HepG2 (cell line): ENCODE measurements around the gene STUB1. TPM values are rescaled to one million over a fixed set of nuclear protein-coding genes. Genes with fewer than 3 reads are reported as not detected.

Experiments used
- AGO1 ChIP-seq: fragments of 200-400 bp; formaldehyde crosslinking; IDR thresholded peaks from 2 replicates; pipeline ENCODE4 v1.6.1; 2017; ENCODE audit warnings: mild to moderate bottlenecking, low read depth, low read length, moderate library complexity; ENCODE audit not compliant: poor library complexity, severe bottlenecking
- CERS6 ChIP-seq: sonication (generic); formaldehyde crosslinking; IDR thresholded peaks from 2 replicates; pipeline ENCODE4 v1.5.0; 2020; ENCODE audit warnings: missing genetic modification reagents
- FLYWCH1 ChIP-seq: sonication (generic); formaldehyde crosslinking; IDR thresholded peaks from 2 replicates; pipeline ENCODE4 v1.8.1; 2023; ENCODE audit warnings: mild to moderate bottlenecking, missing genetic modification reagents
- HBP1 ChIP-seq: IDR thresholded peaks from 2 replicates; pipeline ENCODE4 v1.6.1; 2016; ENCODE audit warnings: low read depth, control low read depth
- HDAC1 ChIP-seq: sonication (generic); formaldehyde crosslinking; IDR thresholded peaks from 2 replicates; pipeline ENCODE4 v1.5.1; 2020; ENCODE audit warnings: mild to moderate bottlenecking, missing genetic modification reagents
- KIAA2018 ChIP-seq: sonication (generic); formaldehyde crosslinking; IDR thresholded peaks from 2 replicates; pipeline ENCODE4 v1.5.0; 2020; ENCODE audit warnings: mild to moderate bottlenecking, missing genetic modification reagents, borderline replicate concordance
- KMT2B ChIP-seq: IDR thresholded peaks from 2 replicates; pipeline ENCODE4 v1.6.1; 2016; ENCODE audit warnings: missing genetic modification reagents, missing compliant biosample characterization
- MBD4 ChIP-seq: IDR thresholded peaks from 2 replicates; pipeline ENCODE4 v1.6.1; 2012; ENCODE audit warnings: low read length, inconsistent platforms, borderline replicate concordance
- NFATC3 ChIP-seq: sonication (generic); formaldehyde crosslinking; IDR thresholded peaks from 2 replicates; pipeline ENCODE4 v1.5.1; 2020; ENCODE audit warnings: mild to moderate bottlenecking, missing genetic modification reagents
- NR2F6 ChIP-seq, 2 experiments: IDR thresholded peaks; 2 replicates each; pipeline ENCODE4 v1.6.1; 2016; ENCODE audit warnings: antibody characterized with exemption in 1 of 2, mild to moderate bottlenecking in 1 of 2
- POLR2A ChIP-seq, 2 experiments: IDR thresholded peaks; 2 replicates each; pipeline ENCODE4 v1.6.1; 2011; ENCODE audit warnings: low read depth in 2 of 2, low read length in 2 of 2, mild to moderate bottlenecking in 1 of 2, moderate library complexity in 1 of 2; ENCODE audit not compliant: insufficient read depth in 1 of 2
- RBM22 ChIP-seq: fragments of 200-400 bp; formaldehyde crosslinking; optimal IDR thresholded peaks from 2 replicates; pipeline ENCODE3; 2017; ENCODE audit warnings: mild to moderate bottlenecking, low read length, moderate library complexity
- RCOR2 ChIP-seq: IDR thresholded peaks from 2 replicates; pipeline ENCODE4 v1.6.1; 2016; ENCODE audit warnings: missing biosample characterization, missing genetic modification reagents
- SMARCC2 ChIP-seq: fragments of 450-650 bp; IDR thresholded peaks from 2 replicates; pipeline ENCODE4 v1.6.1; 2017; ENCODE audit warnings: antibody characterized with exemption, mild to moderate bottlenecking
- TBX2 ChIP-seq: sonication (generic); formaldehyde crosslinking; IDR thresholded peaks from 2 replicates; pipeline ENCODE4 v1.5.0; 2020; ENCODE audit warnings: missing genetic modification reagents, mild to moderate bottlenecking, borderline replicate concordance
- TRIM24 ChIP-seq: sonication (generic); formaldehyde crosslinking; IDR thresholded peaks from 2 replicates; pipeline ENCODE4 v1.8.0; 2022; ENCODE audit warnings: mild to moderate bottlenecking, missing genetic modification reagents
- ZNF20 ChIP-seq: sonication (generic); formaldehyde crosslinking; IDR thresholded peaks from 2 replicates; pipeline ENCODE4 v1.4.0; 2020; ENCODE audit warnings: mild to moderate bottlenecking, moderate library complexity, missing genetic modification reagents
- ZNF224 ChIP-seq: sonication (generic); formaldehyde crosslinking; IDR thresholded peaks from 2 replicates; pipeline ENCODE4 v1.5.0; 2020; ENCODE audit warnings: mild to moderate bottlenecking, missing genetic modification reagents
- ZNF350 ChIP-seq: sonication (generic); formaldehyde crosslinking; IDR thresholded peaks from 2 replicates; pipeline ENCODE4 v1.4.0; 2020; ENCODE audit warnings: mild to moderate bottlenecking, low read depth, missing genetic modification reagents, borderline replicate concordance
- ZNF616 ChIP-seq: sonication (generic); formaldehyde crosslinking; IDR thresholded peaks from 2 replicates; pipeline ENCODE4 v1.5.0; 2020; ENCODE audit warnings: low read depth, mild to moderate bottlenecking, missing genetic modification reagents
- polyA plus RNA-seq, 8 experiments: library from polyadenylated mRNA; depleted of rRNA in 3 of 8; stranded (reverse) in 7 of 8; unstranded in 1 of 8; fragments of >200 nt; fragmentation: Illumina TruSeq in 4 of 8; extraction: Trizol in 4 of 8; gene quantifications; 2 replicates each; pipeline versions ENCODE4 v1.2.1 to v1.2.3, GENCODE V29; 2011 to 2016; ENCODE audit warnings: low read depth in 4 of 8, missing spikeins in 1 of 8, mixed read lengths in 1 of 8; ENCODE audit not compliant: insufficient read depth in 1 of 8
- total RNA-seq, 5 experiments: library from RNA; depleted of rRNA; stranded (reverse); fragments of >200 nt; fragmentation: Illumina TruSeq; extraction: Trizol; gene quantifications; 2 replicates each; pipeline ENCODE4 v1.2.3, GENCODE V29; 2016; ENCODE audit warnings: low read depth in 1 of 5

Gene STUB1
- total and polyA plus RNA-seq, 2 of the 13 experiments (the other 11 are each of a cell fraction or from before 2014, with no cell fraction given): 52.9 to 78.2 TPM

- TF ChIP-seq KIAA2018 (no peak), RCOR2 (CRISPR knock-in tag) (no peak), AGO1 (no peak), TRIM24 (CRISPR knock-in tag) (no peak), RBM22 (no peak), ZNF20 (CRISPR knock-in tag) (no peak), NFATC3 (CRISPR knock-in tag) (no peak), FLYWCH1 (CRISPR knock-in tag) (no peak), MBD4 (no peak), HBP1 (CRISPR knock-in tag) (no peak), POLR2A (IDR thresholded peaks at IDR 0.05; ENCODE audit: insufficient read depth in 1 of 2, low read depth in 2 of 2, low read length in 2 of 2) (peak; percentile 2 to 54; a peak in 3 of 4 replicates), ZNF616 (CRISPR knock-in tag) (no peak; the same call in 1 of the 2 replicates), TBX2 (peak; percentile 55), HDAC1 (CRISPR knock-in tag) (peak; percentile 58), KMT2B (CRISPR knock-in tag) (no peak), ZNF350 (CRISPR knock-in tag) (no peak), NR2F6 (IDR thresholded peaks at IDR 0.05) (peak; percentile 60), NR2F6 (CRISPR knock-in tag; IDR thresholded peaks at IDR 0.05) (no peak; the same call in 1 of the 2 replicates), SMARCC2 (no peak), CERS6 (CRISPR knock-in tag) (no peak; the same call in 1 of the 2 replicates), ZNF224 (CRISPR knock-in tag) (no peak; the same call in 1 of the 2 replicates)
These were observed 37.8 kb upstream of the STUB1 start (continued) for GRCh38 chr16:642189-643049.
